Colonic mucosa (tissue), 4 donors: ENCODE data around the gene SH3RF1. TPM values are rescaled to one million over a fixed set of nuclear protein-coding genes. Genes with fewer than 3 reads are reported as not detected.

Experiments
- DNase-seq: peaks from one replicate; pipeline ENCODE4 v3.0.0-alpha.2; 2020
- H3K27ac ChIP-seq: fragments of 200-600 bp; one replicate; pipeline ENCODE4 v1.8.0; 2021
- H3K27me3 ChIP-seq: fragments of 200-600 bp; one replicate; pipeline ENCODE4 v1.8.0; 2021
- H3K36me3 ChIP-seq: fragments of 200-600 bp; one replicate; pipeline ENCODE4 v1.8.0; 2021
- H3K4me1 ChIP-seq: fragments of 200-600 bp; one replicate; pipeline ENCODE4 v1.8.0; 2021; ENCODE audit warnings: mild to moderate bottlenecking
- H3K4me3 ChIP-seq: fragments of 200-600 bp; one replicate; pipeline ENCODE4 v1.8.0; 2021
- H3K9ac ChIP-seq, 2 donors: one replicate each; pipeline ENCODE4 v1.7.0; 2013; ENCODE audit warnings: control low read depth in 2 of 2, low read depth in 2 of 2, low read length in 2 of 2
- H3K9me3 ChIP-seq: fragments of 200-600 bp; one replicate; pipeline ENCODE4 v1.8.0; 2021
- intact Hi-C: fragments of 100-400 bp; cut with DNase I; formaldehyde crosslinking; loops from one replicate; pipeline ENCODE4 v1.14.1; 2022
- total RNA-seq, 2 donors: library from RNA; stranded (reverse); fragmentation: NEBNext Ultra II Directional in 1 of 2; extraction: Animal tissue kit (Norgen Biotek cat#: 25700) in 1 of 2; gene quantifications; one replicate each; pipeline ENCODE4 v1.2.1, GENCODE V29; 2021
- TF ChIP-seq, protein P1 (sequence below): fragments of 200-600 bp; IDR thresholded peaks from one replicate; pipeline ENCODE4 v1.8.0; 2022; ENCODE audit warnings: antibody characterized with exemption, mild to moderate bottlenecking
- donor health status: healthy.
- donor health status: DM: no; HTN: no; CAD: no.
- donor health status: DM: no; HTN: no; CAD: no.

Gene SH3RF1
- total RNA-seq, 2 donors from 2014 or later = 50.2 to 77.1 TPM

DNA sequence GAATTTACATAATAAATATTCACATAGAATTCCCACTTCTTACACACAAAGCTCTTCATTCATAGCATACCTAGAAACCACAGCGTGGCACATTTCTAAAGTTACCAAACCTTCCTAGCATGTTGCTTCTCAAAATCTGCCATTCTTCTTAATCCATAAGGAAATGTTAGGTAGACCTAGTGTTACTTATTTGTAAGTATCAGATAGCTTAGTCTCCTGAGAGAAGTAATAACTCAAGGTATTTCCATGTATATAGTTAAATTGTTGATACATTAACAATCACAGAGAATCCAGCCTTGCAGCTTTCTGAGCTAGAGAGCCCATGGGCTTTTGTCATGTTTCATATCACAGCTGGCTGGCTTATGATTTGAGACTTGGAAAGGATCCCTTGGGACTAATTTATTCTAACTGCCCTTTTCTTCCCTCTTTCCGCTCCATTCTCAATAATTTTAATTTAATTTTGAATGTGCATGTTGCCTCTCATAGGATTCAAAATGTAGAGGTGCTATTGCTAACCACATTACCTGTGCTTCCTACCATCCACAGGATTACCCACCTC is 17.6 kb downstream of the SH3RF1 start:
- peaks cover 17% of the 10 kb centered on the region for H3K4me1 ChIP-seq
- intact Hi-C loops = no loop called here
- peak overlapping the region; percentile 74 for H3K27ac ChIP-seq
- H3K36me3 ChIP-seq = no peaks in the 10 kb centered on the region
- TF ChIP-seq, protein P1, sequence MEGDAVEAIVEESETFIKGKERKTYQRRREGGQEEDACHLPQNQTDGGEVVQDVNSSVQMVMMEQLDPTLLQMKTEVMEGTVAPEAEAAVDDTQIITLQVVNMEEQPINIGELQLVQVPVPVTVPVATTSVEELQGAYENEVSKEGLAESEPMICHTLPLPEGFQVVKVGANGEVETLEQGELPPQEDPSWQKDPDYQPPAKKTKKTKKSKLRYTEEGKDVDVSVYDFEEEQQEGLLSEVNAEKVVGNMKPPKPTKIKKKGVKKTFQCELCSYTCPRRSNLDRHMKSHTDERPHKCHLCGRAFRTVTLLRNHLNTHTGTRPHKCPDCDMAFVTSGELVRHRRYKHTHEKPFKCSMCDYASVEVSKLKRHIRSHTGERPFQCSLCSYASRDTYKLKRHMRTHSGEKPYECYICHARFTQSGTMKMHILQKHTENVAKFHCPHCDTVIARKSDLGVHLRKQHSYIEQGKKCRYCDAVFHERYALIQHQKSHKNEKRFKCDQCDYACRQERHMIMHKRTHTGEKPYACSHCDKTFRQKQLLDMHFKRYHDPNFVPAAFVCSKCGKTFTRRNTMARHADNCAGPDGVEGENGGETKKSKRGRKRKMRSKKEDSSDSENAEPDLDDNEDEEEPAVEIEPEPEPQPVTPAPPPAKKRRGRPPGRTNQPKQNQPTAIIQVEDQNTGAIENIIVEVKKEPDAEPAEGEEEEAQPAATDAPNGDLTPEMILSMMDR = no peak
- H3K9me3 ChIP-seq = no peaks in the 10 kb centered on the region
- H3K9ac ChIP-seq = no peak overlapping the region
- no peak for DNase-seq
- H3K4me3 ChIP-seq = no peak overlapping the region
- H3K27me3 ChIP-seq = no peaks in the 10 kb centered on the region

DNA sequence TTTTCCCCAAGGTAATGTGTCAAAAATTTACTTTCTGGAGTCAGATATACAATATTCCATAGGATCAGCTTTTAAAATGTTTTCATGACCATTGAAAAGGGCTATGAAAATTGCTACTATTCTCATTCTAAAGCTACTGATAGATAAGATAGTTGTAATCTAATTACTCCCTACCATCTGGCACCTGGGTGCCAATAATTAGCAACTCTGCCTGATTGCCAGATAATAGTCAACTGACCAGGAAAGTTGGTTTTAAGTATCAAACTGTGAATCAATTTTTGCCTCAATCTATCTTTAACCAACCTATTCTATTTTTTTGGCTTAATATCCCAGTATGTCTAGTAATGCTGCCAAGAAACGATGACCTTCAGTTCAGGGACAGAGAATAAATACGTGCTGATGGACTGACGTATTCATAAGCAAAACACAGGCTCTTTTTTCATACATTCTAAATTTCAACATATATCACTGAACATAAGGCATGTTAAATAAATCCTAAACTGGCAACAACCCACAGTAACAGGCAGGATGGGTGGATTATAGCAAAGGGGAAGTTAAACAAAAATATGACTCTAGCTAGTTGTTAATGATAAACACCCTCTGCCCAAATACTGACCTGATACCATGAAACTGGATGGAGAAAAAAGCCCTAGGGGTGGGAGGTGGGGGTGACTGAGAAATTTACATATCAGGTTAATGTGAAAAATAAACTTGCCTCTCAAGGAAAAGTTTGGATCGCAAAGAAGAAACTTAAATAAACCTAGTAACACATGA is 18.2 kb downstream of the SH3RF1 start:
- intact Hi-C loops = no loop called here
- Histone ChIP-seq H3K9ac (peak overlapping the region in 1 of 2 donors; percentile 35), H3K36me3 (no peaks in the 10 kb centered on the region), H3K4me1 (peaks cover 16% of the 10 kb centered on the region), H3K9me3 (no peaks in the 10 kb centered on the region), H3K27ac (peak overlapping the region; percentile 74), H3K4me3 (no peak overlapping the region), H3K27me3 (no peaks in the 10 kb centered on the region)
- TF ChIP-seq, protein P1 = no peak
- no peak for DNase-seq

DNA sequence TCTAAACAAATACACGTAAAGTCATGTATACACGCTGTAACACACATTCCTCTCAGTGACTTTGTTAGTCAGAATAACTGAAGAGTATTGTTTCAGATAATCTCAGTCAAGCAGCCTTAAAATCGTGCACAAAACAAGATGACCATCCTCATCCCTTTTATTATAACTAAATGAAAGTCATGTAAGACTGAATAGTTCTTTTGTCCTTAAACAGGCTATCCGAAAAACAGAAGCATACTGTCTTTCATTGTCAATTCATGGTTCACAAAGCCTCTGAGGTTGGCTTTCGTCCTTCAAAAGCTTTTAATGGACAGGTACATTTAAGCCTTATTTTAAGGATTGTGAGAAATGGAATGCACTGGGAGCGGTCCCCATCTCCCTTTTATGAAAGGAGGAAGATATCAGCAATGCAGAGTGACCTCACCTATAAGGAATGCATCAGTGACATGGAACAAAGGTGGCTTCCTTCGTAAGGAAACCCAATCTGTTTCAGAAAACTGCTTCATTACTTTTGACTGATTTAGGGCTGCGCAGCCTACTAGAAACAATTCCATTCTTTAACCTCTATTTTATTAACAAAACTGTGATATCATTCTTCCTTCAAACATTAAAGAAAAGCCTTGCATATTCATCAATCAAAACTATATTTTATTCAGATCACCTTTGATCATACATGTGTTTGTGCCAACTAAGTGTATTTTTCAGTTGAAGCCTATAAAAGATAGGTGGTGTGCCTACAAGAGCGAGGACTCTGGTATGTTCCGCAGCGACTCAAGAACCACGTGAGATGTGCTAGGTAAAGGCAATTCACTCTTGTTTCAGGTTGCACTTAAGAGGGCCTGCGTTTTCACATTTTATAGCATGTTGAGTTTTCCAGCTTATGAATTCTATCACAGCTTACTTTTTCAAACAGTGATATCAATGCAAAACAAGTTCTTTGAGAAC is 19.2 kb downstream of the SH3RF1 start:
- TF ChIP-seq, protein P1 = no peak
- intact Hi-C loops = no loop called here

DNA sequence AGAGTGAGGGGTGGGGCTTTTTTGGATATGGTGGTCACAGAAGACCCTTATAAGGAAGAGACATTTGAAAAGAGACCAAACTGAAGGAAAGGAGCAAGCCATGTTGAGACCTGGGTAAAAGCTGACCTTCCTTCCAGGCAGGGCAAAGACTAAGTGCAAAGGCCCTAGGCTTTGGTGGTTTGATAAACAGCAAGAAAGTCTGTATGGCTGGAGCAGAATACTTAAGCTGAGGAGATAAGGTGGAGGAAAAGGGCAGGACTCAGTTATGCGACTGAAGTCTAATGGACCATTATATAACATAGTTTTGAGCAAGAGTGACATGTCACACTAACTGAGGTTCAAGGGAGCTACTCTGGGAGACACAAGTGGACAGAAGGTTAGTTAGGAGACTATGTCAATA is 20.0 kb downstream of the SH3RF1 start:
- Histone ChIP-seq H3K27ac (peak overlapping the region; percentile 74), H3K36me3 (no peaks in the 10 kb centered on the region), H3K4me3 (no peak overlapping the region), H3K9me3 (no peaks in the 10 kb centered on the region), H3K4me1 (peaks cover 7% of the 10 kb centered on the region), H3K27me3 (no peaks in the 10 kb centered on the region), H3K9ac (peak overlapping the region in 1 of 2 donors; percentile 35)
- TF ChIP-seq, protein P1 = no peak
- no peak for DNase-seq
- intact Hi-C loops = no loop called here

More for the DNA sequence above, 19.2 kb downstream of the SH3RF1 start:
- Histone ChIP-seq H3K4me3 (no peak overlapping the region), H3K9ac (peak overlapping the region in 1 of 2 donors; percentile 35), H3K27ac (peak overlapping the region; percentile 74), H3K36me3 (no peaks in the 10 kb centered on the region), H3K4me1 (peaks cover 10% of the 10 kb centered on the region), H3K9me3 (no peaks in the 10 kb centered on the region), H3K27me3 (no peaks in the 10 kb centered on the region)
- peak; percentile 57 for DNase-seq

DNA sequence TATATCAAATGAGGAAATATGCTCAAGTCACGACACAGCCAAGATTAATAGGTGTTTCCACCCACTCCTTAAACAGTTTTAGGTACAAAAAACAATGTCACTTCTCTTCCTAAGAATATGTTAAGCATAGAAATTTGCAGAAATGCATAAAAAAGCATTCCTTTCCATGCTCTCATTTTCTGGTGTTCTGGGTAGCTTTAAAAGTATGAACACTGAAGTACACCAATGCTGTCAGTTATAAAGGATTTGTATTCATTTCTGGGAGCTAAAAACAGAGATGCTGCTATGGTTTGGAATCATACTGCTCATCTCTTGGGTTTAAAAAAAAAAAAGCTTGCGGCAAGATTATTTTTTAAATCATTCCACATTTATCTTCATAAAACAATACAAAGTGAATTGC is 20.8 kb downstream of the SH3RF1 start:
- intact Hi-C loops = no loop called here
- no peak for DNase-seq
- H3K36me3 ChIP-seq = no peaks in the 10 kb centered on the region
- peaks cover 7% of the 10 kb centered on the region for H3K4me1 ChIP-seq
- no peaks in the 10 kb centered on the region for H3K9me3 ChIP-seq
- peak overlapping the region in 1 of 2 donors; percentile 42 for H3K9ac ChIP-seq
- H3K4me3 ChIP-seq = no peak overlapping the region
- H3K27me3 ChIP-seq = no peaks in the 10 kb centered on the region
- TF ChIP-seq, protein P1 = no peak
- H3K27ac ChIP-seq = peak overlapping the region; percentile 74
